Heart left ventricle (tissue), 16 donors: Measurements from ENCODE around the gene TFEC. TPM values are rescaled to one million over a fixed set of nuclear protein-coding genes. Genes with fewer than 3 reads are reported as not detected.
"Not testable (repeated sequence)": the region's sequence is repeated elsewhere in the genome, so short reads cannot be mapped to it uniquely, and the experiment has no call there.

Experiments used
- ATAC-seq, 4 donors: fragments of 200-7000 bp; cut with Tn5 transposase; one replicate each; pipeline ENCODE4 v1.9.1; 2020 to 2022; ENCODE audit warnings: moderate library complexity in 4 of 4, mild to moderate bottlenecking in 3 of 4, moderate number of reproducible peaks in 1 of 4
- DNase-seq, 5 donors: peaks; one replicate each; pipeline ENCODE4 v3.0.0-alpha.2; 2020
- H3K27ac ChIP-seq, 12 donors: fragments of 200-600 bp; sonication (generic) in 4 of 12; one replicate each; pipeline versions ENCODE4 v1.5.0 to v1.8.0; 2016 to 2022; ENCODE audit warnings: mild to moderate bottlenecking in 2 of 12
- H3K27me3 ChIP-seq, 9 donors: fragments of 200-600 bp; sonication (generic) in 2 of 9; one replicate each; pipeline versions ENCODE4 v1.5.1 to v1.8.0; 2016 to 2022; ENCODE audit warnings: mild to moderate bottlenecking in 3 of 9
- H3K36me3 ChIP-seq, 9 donors: fragments of 200-600 bp; sonication (generic) in 2 of 9; one replicate each; pipeline versions ENCODE4 v1.5.0 to v1.8.0; 2018 to 2022; ENCODE audit warnings: mild to moderate bottlenecking in 2 of 9
- H3K4me1 ChIP-seq, 12 donors: fragments of 200-600 bp; sonication (generic) in 4 of 12; one replicate each; pipeline versions ENCODE4 v1.5.0 to v1.8.0; 2016 to 2022; ENCODE audit warnings: mild to moderate bottlenecking in 3 of 12
- H3K4me3 ChIP-seq, 12 donors: fragments of 200-600 bp; sonication (generic) in 4 of 12; one replicate each; pipeline versions ENCODE4 v1.5.0 to v1.8.0; 2017 to 2022; ENCODE audit warnings: mild to moderate bottlenecking in 9 of 12, moderate library complexity in 4 of 12
- H3K9me3 ChIP-seq, 12 donors: fragments of 200-600 bp; sonication (generic) in 4 of 12; one replicate each; pipeline versions ENCODE4 v1.5.0 to v1.8.0; 2016 to 2022; ENCODE audit warnings: mild to moderate bottlenecking in 1 of 12
- CTCF ChIP-seq, 12 donors: fragments of 200-600 bp; sonication (generic) in 4 of 12; IDR thresholded peaks; one replicate each; pipeline versions ENCODE4 v1.5.0 to v1.8.0; 2018 to 2022; ENCODE audit warnings: antibody characterized with exemption in 12 of 12, mild to moderate bottlenecking in 5 of 12
- POLR2A ChIP-seq, 2 donors: fragments of 450-650 bp; IDR thresholded peaks; one replicate each; pipeline ENCODE4 v1.6.1; 2017; ENCODE audit warnings: antibody characterized with exemption in 2 of 2, mild to moderate bottlenecking in 2 of 2, moderate library complexity in 2 of 2
- WGBS, 4 donors: extraction: QIAGEN DNeasy Blood & Tissue Kit in 2 of 4; methylation state at CpG; one replicate each; pipeline versions ENCODE4 v1.1.5 to v1.1.7; 2013 to 2018; 5-methylcytosine and 5-hydroxymethylcytosine counted together
- intact Hi-C, 10 donors: fragments of 100-400 bp; cut with DNase I; formaldehyde crosslinking; loops; one replicate each; pipeline versions ENCODE4 v1.11.1 to v1.14.2; 2022
- polyA plus RNA-seq, 2 donors: library from polyadenylated mRNA; stranded (reverse); fragments of 200-250 nt; gene quantifications; one replicate each; pipeline ENCODE4 v1.2.3, GENCODE V29; 2013
- total RNA-seq, 9 donors: library from RNA; depleted of rRNA in 2 of 9; stranded (reverse); fragments of >200 nt in 2 of 9; fragmentation: NEBNext Ultra II Directional in 3 of 9; extraction: Animal tissue kit (Norgen Biotek cat#: 25700) in 3 of 9; gene quantifications; one replicate each; pipeline versions ENCODE4 v1.1.0 to v1.2.4, GENCODE V29; 2016 to 2023
- donor health status: ischemic (EF 13 %, LVEDD 7.1; RV severe dilation, severe dysfunction).
- donor health status: healthy with polysubstance abuse.
- donor health status: DM: no; HTN: yes; CAD: no.
- donor health status: DM: no; HTN: no; CAD: no.
- donor health status: ischemic (EF 25% LVEDD 6.9; RV normal size, moderate dysfunction).
- donor health status: ischemic (EF 25% LVEDD 5.7; RV mildly dilated, moderate dysfunction).
- donor health status: healthy.
- donor health status: DM: yes; HTN: yes; CAD: no.
- donor health status: ischemic (EF 35%, LVEDD 5.7; RV mildly dilated, moderate dysfunction).
- donor health status: nonischemic (EF 11% LVEDD 7.7; RV severe dilation, severe dysfunction).
- donor health status: DM: yes; HTN: yes; CAD: no.
- donor health status: PGD.
- donor health status: ischemic (EF 29% LVEDD 5.4; RV normal size, mild dysfunction).
- donor health status: nonischemic (EF 23%, LVEDD 6.1; RV moderate dilation, normal function).

Gene TFEC
- total and polyA plus RNA-seq, 11 donors: 0.42 to 15.4 (median 0.87) TPM

- H3K9me3 ChIP-seq: no peaks in the 10 kb centered on the region
- H3K27ac ChIP-seq: no peak overlapping the region
- intact Hi-C loops: no loop called here
- H3K27me3 ChIP-seq: no peaks in the 10 kb centered on the region
- no peak for DNase-seq
- no peak for TF ChIP-seq POLR2A (IDR thresholded peaks at IDR 0.05)
- no peak for TF ChIP-seq CTCF (IDR thresholded peaks at IDR 0.05)
- H3K36me3 ChIP-seq: no peaks in the 10 kb centered on the region
- H3K4me3 ChIP-seq: no peak overlapping the region
- WGBS, 4 donors: 67 to 76% (median 71%) methylated on average over 1 of the region's 1 CpG
- no peak for ATAC-seq
- no peaks in the 10 kb centered on the region for H3K4me1 ChIP-seq
Measured at GRCh38 chr7:116064179-116064578, 33.6 kb upstream of the TFEC start.

GRCh38 chr7:116062666-116063065 lies 32.1 kb upstream of the TFEC start:
- no peak overlapping the region for H3K4me3 ChIP-seq
- TF ChIP-seq POLR2A (IDR thresholded peaks at IDR 0.05): no peak
- no peak for TF ChIP-seq CTCF (IDR thresholded peaks at IDR 0.05)
- H3K27me3 ChIP-seq: no peaks in the 10 kb centered on the region
- H3K4me1 ChIP-seq: no peaks in the 10 kb centered on the region
- no peak overlapping the region for H3K27ac ChIP-seq
- ATAC-seq: no peak
- H3K9me3 ChIP-seq: no peaks in the 10 kb centered on the region
- DNase-seq: no peak
- intact Hi-C loops: no loop called here
- 80 to 89% (median 84%) methylated on average over 2 of the region's 2 CpGs for WGBS, 4 donors
- no peaks in the 10 kb centered on the region for H3K36me3 ChIP-seq

GRCh38 chr7:116052006-116052405 lies 21.4 kb upstream of the TFEC start:
- TF ChIP-seq POLR2A (IDR thresholded peaks at IDR 0.05) (no peak), CTCF (IDR thresholded peaks at IDR 0.05) (no peak)
- ATAC-seq: no peak
- Histone ChIP-seq H3K27ac (no peak overlapping the region), H3K4me1 (no peaks in the 10 kb centered on the region), H3K9me3 (peaks cover 0 to 7% (median 0%) of the 10 kb centered on the region in 12 donors), H3K4me3 (no peak overlapping the region), H3K27me3 (no peaks in the 10 kb centered on the region), H3K36me3 (no peaks in the 10 kb centered on the region)
- no peak for DNase-seq
- 52 to 56% (median 53%) methylated on average over 2 of the region's 2 CpGs for WGBS, 4 donors
- intact Hi-C loops: no loop called here

GRCh38 chr7:116047261-116047660 lies 16.7 kb upstream of the TFEC start:
- H3K4me1 ChIP-seq, DNase-seq, H3K36me3 ChIP-seq, H3K4me3 ChIP-seq, H3K27ac ChIP-seq, ATAC-seq, intact Hi-C loops, H3K9me3 ChIP-seq, H3K27me3 ChIP-seq: not testable (repeated sequence)
- 87 to 95% (median 91%) methylated on average over 5 to 6 of the region's 6 CpGs for WGBS, 4 donors

GRCh38 chr7:116045532-116045931 lies 15.0 kb upstream of the TFEC start:
- Histone ChIP-seq H3K4me3 (no peak overlapping the region), H3K27ac (no peak overlapping the region), H3K27me3 (peaks cover 0 to 4% (median 0%) of the 10 kb centered on the region in 9 donors), H3K36me3 (no peaks in the 10 kb centered on the region), H3K9me3 (peaks cover 0 to 9% (median 0%) of the 10 kb centered on the region in 12 donors), H3K4me1 (no peaks in the 10 kb centered on the region)
- WGBS, 4 donors: 85 to 93% (median 89%) methylated on average over 6 of the region's 6 CpGs
- TF ChIP-seq POLR2A (IDR thresholded peaks at IDR 0.05): no peak
- TF ChIP-seq CTCF (IDR thresholded peaks at IDR 0.05): no peak
- DNase-seq (no peak), ATAC-seq (no peak)
- intact Hi-C loops: no loop called here
